NT2/D1 (cell line): Measurements from ENCODE around the gene DLL4.

ENCODE experiments used
- DNase-seq: peaks from one replicate; pipeline ENCODE4 v3.0.0-alpha.2; 2011; ENCODE audit warnings: low read depth, low spot score
- H3K27me3 ChIP-seq: 2 replicates; pipeline ENCODE4 v1.6.0; 2011; ENCODE audit warnings: mild to moderate bottlenecking; ENCODE audit not compliant: insufficient read length, insufficient read depth
- H3K36me3 ChIP-seq: 2 replicates; pipeline ENCODE4 v1.6.1; 2011; ENCODE audit warnings: mild to moderate bottlenecking, low read length, mixed read lengths; ENCODE audit not compliant: insufficient read depth, insufficient read length
- H3K4me1 ChIP-seq: 2 replicates; pipeline ENCODE4 v1.5.1; 2011; ENCODE audit not compliant: insufficient read depth, insufficient read length
- H3K4me3 ChIP-seq: 2 replicates; pipeline ENCODE4 v1.5.1; 2011; ENCODE audit warnings: low read depth; ENCODE audit not compliant: insufficient read length
- H3K9ac ChIP-seq: 2 replicates; pipeline ENCODE4 v1.6.0; 2011; ENCODE audit warnings: low read depth; ENCODE audit not compliant: insufficient read length
- H3K9me3 ChIP-seq: 2 replicates; pipeline ENCODE4 v1.5.1; 2011; ENCODE audit warnings: mild to moderate bottlenecking, low read length; ENCODE audit not compliant: insufficient read depth
- SUZ12 ChIP-seq: IDR thresholded peaks from 2 replicates; pipeline ENCODE4 v1.6.1; 2011; ENCODE audit not compliant: insufficient read length, insufficient read depth; ENCODE audit errors: extremely low read depth
- YY1 ChIP-seq: IDR thresholded peaks from 2 replicates; pipeline ENCODE4 v1.6.1; 2011; ENCODE audit not compliant: insufficient read length, insufficient read depth
- ZNF274 ChIP-seq: IDR thresholded peaks from 2 replicates; pipeline ENCODE4 v1.6.1; 2011; ENCODE audit warnings: mild to moderate bottlenecking, low read depth, low read length

The DLL4 gene

GRCh38 chr15:40930430-40931299, 1.5 kb downstream of the DLL4 start:
- Histone ChIP-seq H3K9ac (no peak overlapping the region), H3K4me1 (peaks cover 10% of the 10 kb centered on the region), H3K4me3 (peak overlapping the region; percentile 25), H3K36me3 (no peaks in the 10 kb centered on the region), H3K9me3 (no peaks in the 10 kb centered on the region), H3K27me3 (peaks cover 98% of the 10 kb centered on the region)
- TF ChIP-seq SUZ12 (no peak), YY1 (no peak), ZNF274 (no peak)
- no peak for DNase-seq

DNA sequence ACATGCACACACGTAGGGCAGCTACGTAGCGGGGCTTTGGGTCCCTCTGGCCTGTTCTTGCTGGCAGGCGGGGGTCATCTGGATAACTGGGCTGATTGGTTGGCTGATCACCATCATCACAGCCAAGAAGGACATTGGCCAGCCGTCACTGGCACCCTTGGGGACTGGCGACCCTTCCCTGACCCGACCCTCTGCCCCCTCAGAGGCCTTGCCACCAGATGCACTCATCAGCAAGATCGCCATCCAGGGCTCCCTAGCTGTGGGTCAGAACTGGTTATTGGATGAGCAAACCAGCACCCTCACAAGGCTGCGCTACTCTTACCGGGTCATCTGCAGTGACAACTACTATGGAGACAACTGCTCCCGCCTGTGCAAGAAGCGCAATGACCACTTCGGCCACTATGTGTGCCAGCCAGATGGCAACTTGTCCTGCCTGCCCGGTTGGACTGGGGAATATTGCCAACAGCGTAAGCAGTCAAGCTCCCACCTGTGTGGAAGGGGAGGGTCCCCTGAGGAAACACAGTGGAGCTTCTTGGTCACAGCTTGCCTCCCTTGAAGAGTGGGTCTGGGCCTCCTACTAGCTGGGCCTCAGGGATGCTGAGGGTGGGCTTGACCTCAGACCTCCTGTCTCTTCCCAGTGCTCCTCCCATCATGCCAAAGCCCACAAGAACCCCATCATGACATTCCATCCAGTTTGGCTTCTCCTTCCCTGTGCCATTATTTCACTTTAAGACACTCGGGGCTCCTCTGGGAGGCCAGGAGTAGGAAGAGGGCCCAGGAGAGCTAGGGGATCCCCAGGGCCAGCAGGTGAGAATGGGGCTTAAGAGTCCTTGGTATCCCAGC, 2.4 kb downstream of the DLL4 start:
- DNase-seq, result no peak
- no peak for TF ChIP-seq ZNF274
- TF ChIP-seq YY1, result no peak
- no peak for TF ChIP-seq SUZ12
- Histone ChIP-seq H3K4me3 (no peak overlapping the region), H3K4me1 (peaks cover 4% of the 10 kb centered on the region), H3K9ac (no peak overlapping the region), H3K27me3 (peaks cover 98% of the 10 kb centered on the region), H3K36me3 (no peaks in the 10 kb centered on the region), H3K9me3 (no peaks in the 10 kb centered on the region)

DNA sequence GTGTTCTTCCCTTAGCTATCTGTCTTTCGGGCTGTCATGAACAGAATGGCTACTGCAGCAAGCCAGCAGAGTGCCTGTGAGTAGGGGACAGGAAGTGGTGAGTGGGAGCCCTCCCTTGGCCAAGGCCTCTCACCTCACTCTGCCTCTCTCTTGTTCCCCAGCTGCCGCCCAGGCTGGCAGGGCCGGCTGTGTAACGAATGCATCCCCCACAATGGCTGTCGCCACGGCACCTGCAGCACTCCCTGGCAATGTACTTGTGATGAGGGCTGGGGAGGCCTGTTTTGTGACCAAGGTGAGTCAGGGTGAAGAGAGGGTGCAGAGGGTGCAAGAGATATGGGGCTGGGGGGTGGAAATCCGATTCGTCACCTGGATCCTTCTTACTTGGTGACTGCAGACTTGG, 3.0 kb downstream of the DLL4 start:
- Histone ChIP-seq H3K4me3 (no peak overlapping the region), H3K27me3 (peaks cover 98% of the 10 kb centered on the region), H3K4me1 (peaks cover 2% of the 10 kb centered on the region), H3K9ac (no peak overlapping the region), H3K36me3 (no peaks in the 10 kb centered on the region), H3K9me3 (no peaks in the 10 kb centered on the region)
- DNase-seq, result no peak
- no peak for TF ChIP-seq ZNF274
- no peak for TF ChIP-seq SUZ12

DNA sequence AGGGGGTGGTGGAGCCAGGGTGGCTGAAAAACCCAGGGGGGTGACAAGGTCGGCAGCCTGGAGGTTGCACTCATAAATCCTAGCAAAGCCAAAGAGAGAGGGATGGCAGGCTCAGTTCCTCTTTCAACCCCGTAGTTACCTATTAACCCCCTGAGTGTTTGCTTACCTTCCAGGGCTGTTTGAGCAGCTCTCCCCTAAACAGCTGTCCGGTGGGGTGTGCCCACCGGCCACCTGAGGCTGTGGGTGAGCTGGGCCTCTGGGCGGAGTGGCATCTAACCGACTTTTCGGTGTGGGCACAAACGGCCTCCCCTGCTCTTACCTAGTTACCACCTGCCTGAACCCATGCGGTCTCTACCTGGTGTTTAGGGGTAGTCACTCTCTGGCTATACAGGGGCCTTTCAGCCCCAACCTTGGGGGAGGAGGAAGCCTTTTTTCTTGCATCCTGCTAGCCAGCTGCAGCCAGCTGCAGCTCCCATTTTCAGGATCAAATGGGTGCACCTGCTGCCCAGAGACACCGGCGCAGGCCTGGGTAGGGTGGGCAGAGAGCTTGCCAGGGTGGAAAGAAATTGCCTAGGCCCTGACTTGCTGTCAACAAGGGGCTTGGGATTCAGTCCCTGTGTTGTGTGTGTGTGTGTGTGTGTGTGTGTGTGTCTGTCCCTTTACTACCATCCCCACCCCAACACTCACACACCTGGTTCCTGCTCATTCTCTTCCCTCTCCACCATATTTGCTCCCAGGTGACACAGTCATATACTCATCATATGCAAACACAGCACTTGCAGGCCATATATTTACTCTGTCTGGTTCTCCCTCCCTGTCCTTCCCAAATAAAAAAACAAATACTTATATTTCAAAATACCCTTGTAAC, 3.7 kb downstream of the DLL4 start:
- Histone ChIP-seq H3K36me3 (no peaks in the 10 kb centered on the region), H3K4me3 (no peak overlapping the region), H3K9ac (no peak overlapping the region), H3K27me3 (peaks cover 98% of the 10 kb centered on the region), H3K4me1 (no peaks in the 10 kb centered on the region), H3K9me3 (no peaks in the 10 kb centered on the region)
- DNase-seq, result no peak
- TF ChIP-seq YY1 (no peak), SUZ12 (no peak), ZNF274 (no peak)

GRCh38 chr15:40933517-40933902, 4.4 kb downstream of the DLL4 start:
- Histone ChIP-seq H3K4me3 (no peak overlapping the region), H3K27me3 (peaks cover 94% of the 10 kb centered on the region), H3K9me3 (no peaks in the 10 kb centered on the region), H3K9ac (no peak overlapping the region), H3K4me1 (no peaks in the 10 kb centered on the region), H3K36me3 (no peaks in the 10 kb centered on the region)
- TF ChIP-seq SUZ12 (no peak), YY1 (no peak), ZNF274 (no peak)
- DNase-seq, result no peak

DNA sequence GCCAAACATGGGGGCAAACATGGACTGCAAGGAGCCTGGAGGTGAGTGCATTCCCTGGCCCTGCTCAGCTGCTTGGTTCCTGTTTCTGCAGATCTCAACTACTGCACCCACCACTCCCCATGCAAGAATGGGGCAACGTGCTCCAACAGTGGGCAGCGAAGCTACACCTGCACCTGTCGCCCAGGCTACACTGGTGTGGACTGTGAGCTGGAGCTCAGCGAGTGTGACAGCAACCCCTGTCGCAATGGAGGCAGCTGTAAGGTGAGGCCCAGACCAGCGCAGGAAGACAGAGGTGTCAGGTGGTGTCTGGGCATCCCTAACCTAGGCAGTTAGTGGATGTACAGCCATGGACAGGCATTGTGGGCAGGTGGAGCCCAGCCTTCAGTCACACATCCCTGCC, 5.3 kb downstream of the DLL4 start:
- Histone ChIP-seq H3K27me3 (peaks cover 90% of the 10 kb centered on the region), H3K4me1 (no peaks in the 10 kb centered on the region), H3K4me3 (no peak overlapping the region), H3K9me3 (no peaks in the 10 kb centered on the region), H3K36me3 (no peaks in the 10 kb centered on the region), H3K9ac (no peak overlapping the region)
- no peak for DNase-seq
- TF ChIP-seq ZNF274, result no peak
- no peak for TF ChIP-seq SUZ12
- no peak for TF ChIP-seq YY1
